Measurements from ENCODE around the gene LRRC10B. TPM values are rescaled to one million over a fixed set of nuclear protein-coding genes. Genes with fewer than 3 reads are reported as not detected.

Gene LRRC10B
- total RNA-seq, 1 donor from 2014 or later = 0.45 TPM

GRCh38 chr11:61484541-61484940 is 24.0 kb upstream of the LRRC10B start:
- ATAC-seq = no peak
- no peak for DNase-seq
- intact Hi-C loops (cut with micrococcal nuclease) = no loop called here

GRCh38 chr11:61485080-61485479 is 23.5 kb upstream of the LRRC10B start:
- DNase-seq (no peak), ATAC-seq (no peak)
- intact Hi-C loops (cut with micrococcal nuclease) = no loop called here

GRCh38 chr11:61486011-61486620 is 22.4 kb upstream of the LRRC10B start:
- no peak for DNase-seq
- ATAC-seq = no peak
- intact Hi-C loops (cut with micrococcal nuclease) = no loop called here

- DNase-seq (no peak), ATAC-seq (no peak)
- intact Hi-C loops (cut with micrococcal nuclease) = no loop called here
Observed at GRCh38 chr11:61486779-61487178, 21.8 kb upstream of the LRRC10B start.

- DNase-seq (no peak), ATAC-seq (no peak)
- intact Hi-C loops (cut with micrococcal nuclease) = no loop called here
Observed at GRCh38 chr11:61487342-61488025, 21.1 kb upstream of the LRRC10B start.

GRCh38 chr11:61488651-61489291 is 19.8 kb upstream of the LRRC10B start:
- ATAC-seq (peak; percentile 81), DNase-seq (peak; percentile 81)
- intact Hi-C loops (cut with micrococcal nuclease) = no loop called here

- DNase-seq (peak; percentile 54), ATAC-seq (peak; percentile 58)
- intact Hi-C loops (cut with micrococcal nuclease) = no loop called here
Observed at GRCh38 chr11:61489833-61490721, 18.5 kb upstream of the LRRC10B start.

GRCh38 chr11:61491736-61492395 is 16.7 kb upstream of the LRRC10B start:
- intact Hi-C loops (cut with micrococcal nuclease) = no loop called here
- DNase-seq = no peak
- ATAC-seq = no peak

- DNase-seq (peak; percentile 63), ATAC-seq (peak; percentile 60)
- intact Hi-C loops (cut with micrococcal nuclease) = no loop called here
Observed at GRCh38 chr11:61494381-61494961, 14.1 kb upstream of the LRRC10B start.

- intact Hi-C loops (cut with micrococcal nuclease) = no loop called here
- no peak for DNase-seq
- ATAC-seq = peak; percentile 10
Observed at GRCh38 chr11:61495801-61496601, 12.5 kb upstream of the LRRC10B start.

- no peak for ATAC-seq
- no peak for DNase-seq
- intact Hi-C loops (cut with micrococcal nuclease) = no loop called here
Observed at GRCh38 chr11:61496602-61497400, 11.7 kb upstream of the LRRC10B start.

- intact Hi-C loops (cut with micrococcal nuclease) = no loop called here
- no peak for ATAC-seq
- no peak for DNase-seq
Observed at GRCh38 chr11:61497473-61497872, 11.1 kb upstream of the LRRC10B start.

- no peak for DNase-seq
- intact Hi-C loops (cut with micrococcal nuclease) = no loop called here
- no peak for ATAC-seq
Observed at GRCh38 chr11:61497876-61498275, 10.7 kb upstream of the LRRC10B start.

GRCh38 chr11:61498767-61499341 is 9.7 kb upstream of the LRRC10B start:
- no peak for DNase-seq
- intact Hi-C loops (cut with micrococcal nuclease) = no loop called here
- ATAC-seq = no peak

- intact Hi-C loops (cut with micrococcal nuclease) = no loop called here
- ATAC-seq (no peak), DNase-seq (no peak)
Observed at GRCh38 chr11:61499816-61500491, 8.6 kb upstream of the LRRC10B start.

- no peak for ATAC-seq
- no peak for DNase-seq
- intact Hi-C loops (cut with micrococcal nuclease) = no loop called here
Observed at GRCh38 chr11:61502522-61502921, 6.0 kb upstream of the LRRC10B start.
